GM12891 (cell line): ENCODE data around the gene GLIPR1L2.
A peak's percentile ranks its signal among the peaks of the same experiment; 100 is the strongest.

Source experiments
- POLR2A ChIP-seq: IDR thresholded peaks from 2 replicates; pipeline ENCODE4 v1.6.1; 2011; ENCODE audit warnings: low read depth, low read length, control low read depth
- POLR2AphosphoS5 ChIP-seq: IDR thresholded peaks from 2 replicates; pipeline ENCODE4 v1.6.1; 2011; ENCODE audit warnings: low read depth, low read length, control low read depth
- POU2F2 ChIP-seq: IDR thresholded peaks from 2 replicates; pipeline ENCODE4 v1.6.1; 2011; ENCODE audit warnings: low read depth, mild to moderate bottlenecking, control low read depth, low read length, moderate library complexity
- SPI1 ChIP-seq: IDR thresholded peaks from 2 replicates; pipeline ENCODE4 v1.6.1; 2011; ENCODE audit warnings: low read depth, low read length, control low read depth
- TAF1 ChIP-seq: IDR thresholded peaks from 2 replicates; pipeline ENCODE4 v1.6.1; 2011; ENCODE audit warnings: low read depth, low read length, control low read depth

GRCh38 chr12:75478116-75478794, 87.4 kb downstream of the GLIPR1L2 start:
- TF ChIP-seq POLR2A, result no peak
- TF ChIP-seq POLR2AphosphoS5, result no peak
- TF ChIP-seq POU2F2, result no peak
- no peak for TF ChIP-seq TAF1
- peak; percentile 75 for TF ChIP-seq SPI1
